ENCODE results near the gene TRIP6.
"Not testable (repeated sequence)": the region's sequence is repeated elsewhere in the genome, so short reads cannot be mapped to it uniquely, and the experiment has no call there.

The TRIP6 gene

GRCh38 chr7:100919335-100919734 is 52.1 kb downstream of the TRIP6 start:
- not testable (repeated sequence) for DNase-seq

- DNase-seq = not testable (repeated sequence)
These were observed 52.7 kb downstream of the TRIP6 start for GRCh38 chr7:100919779-100920437.

DNA sequence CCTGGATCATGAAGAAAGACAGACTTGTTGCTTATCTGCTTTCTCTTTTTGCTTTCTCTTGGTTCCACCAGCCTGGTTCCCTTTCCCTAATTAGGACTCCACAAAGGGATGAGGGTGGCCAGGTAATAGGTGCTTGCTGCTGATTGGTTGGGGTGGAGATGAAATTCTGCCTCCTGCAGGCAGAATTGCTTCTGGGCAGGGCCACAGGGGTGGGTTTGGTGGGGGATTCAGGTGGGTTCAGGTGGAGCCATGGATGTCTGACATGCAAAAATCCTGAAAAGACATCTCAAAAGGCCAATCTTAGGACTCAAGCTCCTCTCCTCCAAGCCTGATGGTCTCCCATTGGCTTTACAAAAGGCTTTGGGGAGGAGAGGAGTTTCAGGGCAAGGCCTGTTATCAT is 53.9 kb downstream of the TRIP6 start:
- DNase-seq = no peak
